GM12878 (cell line): Measurements from ENCODE around the gene TOGARAM1. TPM values are rescaled to one million over a fixed set of nuclear protein-coding genes. Genes with fewer than 3 reads are reported as not detected.

Experiments
- ATF7 ChIP-seq: fragments of 450-650 bp; IDR thresholded peaks from 2 replicates; pipeline ENCODE4 v1.6.1; 2016; ENCODE audit warnings: low read depth, mild to moderate bottlenecking
- BMI1 ChIP-seq: fragments of 450-650 bp; IDR thresholded peaks from 2 replicates; pipeline ENCODE4 v1.6.1; 2016; ENCODE audit warnings: mild to moderate bottlenecking, moderate library complexity, borderline replicate concordance
- CEBPB ChIP-seq, 2 experiments: fragments of 150-350 bp in 1 of 2; IDR thresholded peaks; 2 replicates each; pipeline ENCODE4 v1.6.1; 2012 to 2014; ENCODE audit warnings: low read depth in 2 of 2, low read length in 2 of 2, borderline replicate concordance in 1 of 2, inconsistent platforms in 1 of 2
- E4F1 ChIP-seq: fragments of 450-650 bp; IDR thresholded peaks from 2 replicates; pipeline ENCODE4 v1.6.1; 2018; ENCODE audit warnings: borderline replicate concordance, mild to moderate bottlenecking; ENCODE audit not compliant: partially characterized antibody
- EP300 ChIP-seq, 2 experiments: fragments of 150-350 bp in 1 of 2; IDR thresholded peaks; 2 replicates each; pipeline ENCODE4 v1.6.1; 2011 to 2012; ENCODE audit warnings: low read depth in 2 of 2, low read length in 2 of 2, borderline replicate concordance in 1 of 2, improper control_type of control experiment in 1 of 2, inconsistent platforms in 1 of 2; ENCODE audit not compliant: control insufficient read depth in 1 of 2
- EZH2 ChIP-seq: IDR thresholded peaks from 2 replicates; pipeline ENCODE4 v1.6.1; 2012; ENCODE audit warnings: low read depth, mild to moderate bottlenecking, control low read depth, inconsistent platforms, low read length, borderline replicate concordance; ENCODE audit not compliant: control insufficient read depth
- NKRF ChIP-seq: fragments of 450-650 bp; conservative IDR thresholded peaks from 2 replicates; pipeline ENCODE4 v1.6.1; 2017; ENCODE audit warnings: mild to moderate bottlenecking, moderate library complexity
- POLR2A ChIP-seq: IDR thresholded peaks from 2 replicates; pipeline ENCODE4 v1.6.1; 2011; ENCODE audit warnings: low read depth, mild to moderate bottlenecking, low read length
- RBBP5 ChIP-seq: fragments of 200-600 bp; sonication (generic); conservative IDR thresholded peaks from 2 replicates; pipeline ENCODE4 v1.6.1; 2016
- SREBF1 ChIP-seq: IDR thresholded peaks from 2 replicates; pipeline ENCODE4 v1.6.1; 2012; ENCODE audit warnings: mild to moderate bottlenecking, low read length
- STAT1 ChIP-seq: fragments of 450-650 bp; conservative IDR thresholded peaks from 2 replicates; pipeline ENCODE4 v1.6.1; 2014; ENCODE audit warnings: antibody characterized with exemption, mild to moderate bottlenecking
- STAT3 ChIP-seq: IDR thresholded peaks from 2 replicates; pipeline ENCODE4 v1.6.1; 2011; ENCODE audit warnings: low read depth, low read length, improper control_type of control experiment
- TARDBP ChIP-seq: IDR thresholded peaks from 2 replicates; pipeline ENCODE4 v1.6.1; 2016; ENCODE audit warnings: borderline replicate concordance
- TCF3 ChIP-seq: IDR thresholded peaks from 2 replicates; pipeline ENCODE4 v1.6.1; 2012; ENCODE audit warnings: low read depth, mild to moderate bottlenecking, low read length, borderline replicate concordance; ENCODE audit not compliant: insufficient read depth
- YY1 ChIP-seq: IDR thresholded peaks from 2 replicates; pipeline ENCODE4 v1.6.1; 2011; ENCODE audit warnings: low read depth, mild to moderate bottlenecking, low read length
- polyA plus RNA-seq, 11 experiments: library from polyadenylated mRNA; depleted of rRNA in 4 of 11; unstranded in 6 of 11; stranded (reverse) in 5 of 11; fragments of >200 nt; fragmentation: Nextera tagmentation in 4 of 11; fragmentation: Illumina TruSeq in 1 of 11; extraction: Ambion mirVana in 4 of 11; extraction: Trizol in 1 of 11; gene quantifications; 1 replicate in 1 of 11; 2 replicates in 10 of 11; pipeline versions ENCODE4 v1.2.1 to v1.2.3, GENCODE V29; 2011 to 2016; ENCODE audit warnings: inconsistent platforms in 2 of 11, missing spikeins in 2 of 11, low read depth in 1 of 11
- total RNA-seq, 4 experiments: library from RNA; depleted of rRNA in 3 of 4; stranded (reverse); fragments of >200 nt in 3 of 4; fragmentation: Illumina TruSeq in 1 of 4; extraction: Trizol in 1 of 4; gene quantifications; 2 replicates each; pipeline versions ENCODE4 v1.2.1 to v1.2.3, GENCODE V29; 2013 to 2021
- TF ChIP-seq, protein P1 (sequence below): IDR thresholded peaks from 2 replicates; pipeline ENCODE4 v1.6.1; 2012; ENCODE audit warnings: low read depth, low read length, improper control_type of control experiment
- TF ChIP-seq, protein P2 (sequence below): fragments of 450-650 bp; IDR thresholded peaks from 2 replicates; pipeline ENCODE4 v1.6.1; 2016; ENCODE audit warnings: mild to moderate bottlenecking
- TF ChIP-seq, protein P3 (sequence below), 3 experiments: IDR thresholded peaks in 2 of 3; conservative IDR thresholded peaks in 1 of 3; 2 replicates each; pipeline ENCODE4 v1.5.1; 2011; ENCODE audit warnings: low read depth in 3 of 3, low read length in 3 of 3, mild to moderate bottlenecking in 3 of 3, control low read depth in 2 of 3, moderate library complexity in 2 of 3, inconsistent platforms in 1 of 3, mixed read lengths in 1 of 3; ENCODE audit not compliant: control insufficient read depth in 2 of 3, insufficient read depth in 1 of 3; ENCODE audit errors: extremely low read depth in 1 of 3

TOGARAM1 gene
- total and polyA plus RNA-seq, 10 of the 15 experiments (the other 5 are each of a cell fraction or from before 2014, with no cell fraction given), result 2.1 to 14.4 (median 7.2) TPM

- TF ChIP-seq, protein P1, sequence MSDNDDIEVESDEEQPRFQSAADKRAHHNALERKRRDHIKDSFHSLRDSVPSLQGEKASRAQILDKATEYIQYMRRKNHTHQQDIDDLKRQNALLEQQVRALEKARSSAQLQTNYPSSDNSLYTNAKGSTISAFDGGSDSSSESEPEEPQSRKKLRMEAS, result no peak
- TF ChIP-seq SREBF1 (no peak), RBBP5 (no peak), E4F1 (no peak), NKRF (no peak), STAT3 (no peak), BMI1 (no peak), CEBPB (IDR thresholded peaks at IDR 0.05; ENCODE audit: borderline replicate concordance in 1 of 2, low read depth in 2 of 2, low read length in 2 of 2) (no peak), ATF7 (peak; percentile 38; the same call in 1 of the 2 replicates), EP300 (IDR thresholded peaks at IDR 0.05; ENCODE audit: borderline replicate concordance in 1 of 2, control insufficient read depth in 1 of 2, low read depth in 2 of 2, low read length in 2 of 2) (peak; percentile 16 to 24; a peak in 1 of 4 replicates), YY1 (no peak), EZH2 (no peak), TARDBP (no peak), POLR2A (no peak), STAT1 (no peak), TCF3 (no peak)
- TF ChIP-seq, protein P2, sequence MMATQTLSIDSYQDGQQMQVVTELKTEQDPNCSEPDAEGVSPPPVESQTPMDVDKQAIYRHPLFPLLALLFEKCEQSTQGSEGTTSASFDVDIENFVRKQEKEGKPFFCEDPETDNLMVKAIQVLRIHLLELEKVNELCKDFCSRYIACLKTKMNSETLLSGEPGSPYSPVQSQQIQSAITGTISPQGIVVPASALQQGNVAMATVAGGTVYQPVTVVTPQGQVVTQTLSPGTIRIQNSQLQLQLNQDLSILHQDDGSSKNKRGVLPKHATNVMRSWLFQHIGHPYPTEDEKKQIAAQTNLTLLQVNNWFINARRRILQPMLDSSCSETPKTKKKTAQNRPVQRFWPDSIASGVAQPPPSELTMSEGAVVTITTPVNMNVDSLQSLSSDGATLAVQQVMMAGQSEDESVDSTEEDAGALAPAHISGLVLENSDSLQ, result peak; percentile 91
- TF ChIP-seq, protein P3, sequence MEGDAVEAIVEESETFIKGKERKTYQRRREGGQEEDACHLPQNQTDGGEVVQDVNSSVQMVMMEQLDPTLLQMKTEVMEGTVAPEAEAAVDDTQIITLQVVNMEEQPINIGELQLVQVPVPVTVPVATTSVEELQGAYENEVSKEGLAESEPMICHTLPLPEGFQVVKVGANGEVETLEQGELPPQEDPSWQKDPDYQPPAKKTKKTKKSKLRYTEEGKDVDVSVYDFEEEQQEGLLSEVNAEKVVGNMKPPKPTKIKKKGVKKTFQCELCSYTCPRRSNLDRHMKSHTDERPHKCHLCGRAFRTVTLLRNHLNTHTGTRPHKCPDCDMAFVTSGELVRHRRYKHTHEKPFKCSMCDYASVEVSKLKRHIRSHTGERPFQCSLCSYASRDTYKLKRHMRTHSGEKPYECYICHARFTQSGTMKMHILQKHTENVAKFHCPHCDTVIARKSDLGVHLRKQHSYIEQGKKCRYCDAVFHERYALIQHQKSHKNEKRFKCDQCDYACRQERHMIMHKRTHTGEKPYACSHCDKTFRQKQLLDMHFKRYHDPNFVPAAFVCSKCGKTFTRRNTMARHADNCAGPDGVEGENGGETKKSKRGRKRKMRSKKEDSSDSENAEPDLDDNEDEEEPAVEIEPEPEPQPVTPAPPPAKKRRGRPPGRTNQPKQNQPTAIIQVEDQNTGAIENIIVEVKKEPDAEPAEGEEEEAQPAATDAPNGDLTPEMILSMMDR (IDR thresholded peaks at IDR 0.05 in 2 of 3, conservative IDR thresholded peaks at IDR 0.05 in 1 of 3; ENCODE audit: control insufficient read depth in 2 of 3, extremely low read depth in 1 of 3, insufficient read depth in 1 of 3, low read depth in 3 of 3, low read length in 3 of 3), result no peak
Observed at GRCh38 chr14:45089813-45090212, 127.8 kb downstream of the TOGARAM1 start (continued).
